GM21515 (cell line): ENCODE results near the gene SCFD1.
"Not testable (repeated sequence)": the region's sequence is repeated elsewhere in the genome, so short reads cannot be mapped to it uniquely, and the experiment has no call there.

ENCODE experiments used
- ATAC-seq: cut with Tn5 transposase; IDR thresholded peaks from one replicate; pipeline ENCODE4 v1.9.1; 2021; ENCODE audit not compliant: unreplicated experiment

SCFD1 gene

GRCh38 chr14:30669594-30669993, 47.5 kb downstream of the SCFD1 start:
- no peak for ATAC-seq

- ATAC-seq, result no peak
Measured at GRCh38 chr14:30673071-30673470, 51.0 kb downstream of the SCFD1 start.

- no peak for ATAC-seq
Measured at GRCh38 chr14:30678926-30679431, 56.9 kb downstream of the SCFD1 start.

- ATAC-seq, result no peak
Measured at GRCh38 chr14:30680036-30680435, 57.9 kb downstream of the SCFD1 start.

GRCh38 chr14:30680776-30681175, 58.7 kb downstream of the SCFD1 start:
- ATAC-seq, result not testable (repeated sequence)

- ATAC-seq, result no peak
Measured at GRCh38 chr14:30681752-30682355, 59.7 kb downstream of the SCFD1 start.

- ATAC-seq, result not testable (repeated sequence)
Measured at GRCh38 chr14:30690487-30691355, 68.6 kb downstream of the SCFD1 start.

GRCh38 chr14:30691751-30692398, 69.8 kb downstream of the SCFD1 start:
- no peak for ATAC-seq

- no peak for ATAC-seq
Measured at GRCh38 chr14:30692669-30693068, 70.5 kb downstream of the SCFD1 start.

GRCh38 chr14:30698463-30698862, 76.3 kb downstream of the SCFD1 start:
- ATAC-seq, result no peak

- ATAC-seq, result no peak
Measured at GRCh38 chr14:30706704-30707103, 84.6 kb downstream of the SCFD1 start.

GRCh38 chr14:30708157-30708556, 86.0 kb downstream of the SCFD1 start:
- no peak for ATAC-seq

GRCh38 chr14:30709201-30709600, 87.1 kb downstream of the SCFD1 start:
- ATAC-seq, result no peak

GRCh38 chr14:30710876-30711275, 88.8 kb downstream of the SCFD1 start:
- no peak for ATAC-seq

GRCh38 chr14:30719137-30719536, 97.0 kb downstream of the SCFD1 start:
- no peak for ATAC-seq

- no peak for ATAC-seq
Measured at GRCh38 chr14:30725763-30726162, 103.6 kb downstream of the SCFD1 start.

- no peak for ATAC-seq
Measured at GRCh38 chr14:30728471-30728870, 106.4 kb downstream of the SCFD1 start.

- no peak for ATAC-seq
Measured at GRCh38 chr14:30737916-30738315, 115.8 kb downstream of the SCFD1 start.

GRCh38 chr14:30738978-30739377, 116.9 kb downstream of the SCFD1 start:
- ATAC-seq, result no peak

GRCh38 chr14:30748343-30748742, 126.2 kb downstream of the SCFD1 start:
- ATAC-seq, result no peak

- ATAC-seq, result no peak
Measured at GRCh38 chr14:30751646-30752416, 129.7 kb downstream of the SCFD1 start.
